WTC11 (cell line): ENCODE measurements around the gene DESI2.

Experiments used
- ATF1 ChIP-seq: sonication (generic); formaldehyde crosslinking; IDR thresholded peaks from 2 replicates; pipeline ENCODE4 v1.8.1; 2023; ENCODE audit warnings: mild to moderate bottlenecking, moderate library complexity, missing genetic modification reagents
- CTCF ChIP-seq: fragments of 200-600 bp; IDR thresholded peaks from 2 replicates; pipeline ENCODE4 v1.8.0; 2022; ENCODE audit warnings: antibody characterized with exemption
- ETV6 ChIP-seq: sonication (generic); formaldehyde crosslinking; IDR thresholded peaks from 2 replicates; pipeline ENCODE4 v1.8.1; 2022; ENCODE audit warnings: mild to moderate bottlenecking, missing genetic modification reagents
- ZBTB21 ChIP-seq: sonication (generic); formaldehyde crosslinking; IDR thresholded peaks from 2 replicates; pipeline ENCODE4 v1.8.1; 2023; ENCODE audit warnings: mild to moderate bottlenecking, missing genetic modification reagents, borderline replicate concordance
- TF ChIP-seq, protein P1 (sequence below): sonication (generic); formaldehyde crosslinking; IDR thresholded peaks from 2 replicates; pipeline ENCODE4 v1.8.0; 2022; ENCODE audit warnings: mild to moderate bottlenecking, missing genetic modification reagents

DNA sequence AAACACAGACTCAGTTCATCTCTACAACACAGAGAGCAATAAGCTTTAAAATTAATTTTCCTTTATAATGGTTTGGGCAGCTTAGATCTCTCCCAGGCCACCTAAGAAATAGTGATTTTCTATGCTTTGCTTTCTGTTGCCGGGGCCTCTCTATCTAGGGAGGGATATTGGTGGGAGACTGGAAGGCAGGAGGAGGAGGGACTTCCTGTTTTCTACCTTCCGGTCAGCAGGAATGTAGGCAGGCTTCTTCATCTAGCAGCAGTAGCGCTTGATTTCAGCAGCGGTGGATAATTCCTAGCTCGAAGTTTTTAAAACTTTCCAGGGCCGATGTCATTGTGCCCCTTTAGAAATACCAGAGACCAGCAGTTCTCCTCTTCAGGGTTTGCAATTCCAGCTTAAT, 5.1 kb upstream of the DESI2 start:
- TF ChIP-seq CTCF (no peak), ATF1 (CRISPR knock-in tag) (no peak), ETV6 (no peak), ZBTB21 (CRISPR knock-in tag) (no peak)
- TF ChIP-seq, protein P1, sequence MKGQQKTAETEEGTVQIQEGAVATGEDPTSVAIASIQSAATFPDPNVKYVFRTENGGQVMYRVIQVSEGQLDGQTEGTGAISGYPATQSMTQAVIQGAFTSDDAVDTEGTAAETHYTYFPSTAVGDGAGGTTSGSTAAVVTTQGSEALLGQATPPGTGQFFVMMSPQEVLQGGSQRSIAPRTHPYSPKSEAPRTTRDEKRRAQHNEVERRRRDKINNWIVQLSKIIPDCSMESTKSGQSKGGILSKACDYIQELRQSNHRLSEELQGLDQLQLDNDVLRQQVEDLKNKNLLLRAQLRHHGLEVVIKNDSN = no peak
